ENCODE measurements around the gene PLA1A. TPM values are rescaled to one million over a fixed set of nuclear protein-coding genes. Genes with fewer than 3 reads are reported as not detected.

The PLA1A gene
- total and polyA plus RNA-seq, 2 donors, result 1.1 to 3.0 TPM

- Histone ChIP-seq H3K27me3 (ENCODE audit: control insufficient read depth in 2 of 2, insufficient read depth in 1 of 2, low read length in 1 of 2) (no peaks in the 10 kb centered on the region), H3K27ac (ENCODE audit: low read depth in 1 of 2, low read length in 1 of 2) (peak overlapping the region in 1 of 2 donors; percentile 55), H3K9me3 (ENCODE audit: control insufficient read depth in 2 of 2, insufficient read depth in 1 of 2, low read length in 1 of 2) (no peaks in the 10 kb centered on the region), H3K36me3 (ENCODE audit: control insufficient read depth in 2 of 2, insufficient read depth in 2 of 2, low read length in 1 of 2) (no peaks in the 10 kb centered on the region), H3K4me1 (ENCODE audit: control insufficient read depth in 2 of 2, insufficient read depth in 2 of 2, low read length in 2 of 2) (no peaks in the 10 kb centered on the region), H3K4me3 (ENCODE audit: low read length in 2 of 2) (no peak overlapping the region)
- DNase-seq (ENCODE audit: low read depth in 6 of 9, low spot score in 9 of 9), result no peak
- WGBS, result 96% methylated on average over 1 of the region's 1 CpG
These were observed 26.5 kb upstream of the PLA1A start for GRCh38 chr3:119571230-119571629.

GRCh38 chr3:119571688-119572087, 26.0 kb upstream of the PLA1A start:
- Histone ChIP-seq H3K9me3 (ENCODE audit: control insufficient read depth in 2 of 2, insufficient read depth in 1 of 2, low read length in 1 of 2) (no peaks in the 10 kb centered on the region), H3K4me1 (ENCODE audit: control insufficient read depth in 2 of 2, insufficient read depth in 2 of 2, low read length in 2 of 2) (no peaks in the 10 kb centered on the region), H3K4me3 (ENCODE audit: low read length in 2 of 2) (no peak overlapping the region), H3K36me3 (ENCODE audit: control insufficient read depth in 2 of 2, insufficient read depth in 2 of 2, low read length in 1 of 2) (no peaks in the 10 kb centered on the region), H3K27ac (ENCODE audit: low read depth in 1 of 2, low read length in 1 of 2) (no peak overlapping the region), H3K27me3 (ENCODE audit: control insufficient read depth in 2 of 2, insufficient read depth in 1 of 2, low read length in 1 of 2) (no peaks in the 10 kb centered on the region)
- 95% methylated on average over 5 of the region's 5 CpGs for WGBS
- no peak for DNase-seq (ENCODE audit: low read depth in 6 of 9, low spot score in 9 of 9)

GRCh38 chr3:119575507-119575906, 22.2 kb upstream of the PLA1A start:
- DNase-seq (ENCODE audit: low read depth in 6 of 9, low spot score in 9 of 9), result no peak
- Histone ChIP-seq H3K4me3 (ENCODE audit: low read length in 2 of 2) (no peak overlapping the region), H3K9me3 (ENCODE audit: control insufficient read depth in 2 of 2, insufficient read depth in 1 of 2, low read length in 1 of 2) (no peaks in the 10 kb centered on the region), H3K27me3 (ENCODE audit: control insufficient read depth in 2 of 2, insufficient read depth in 1 of 2, low read length in 1 of 2) (peaks cover 0 to 10% of the 10 kb centered on the region in 2 donors), H3K36me3 (ENCODE audit: control insufficient read depth in 2 of 2, insufficient read depth in 2 of 2, low read length in 1 of 2) (no peaks in the 10 kb centered on the region), H3K4me1 (ENCODE audit: control insufficient read depth in 2 of 2, insufficient read depth in 2 of 2, low read length in 2 of 2) (peaks cover 0 to 12% of the 10 kb centered on the region in 2 donors), H3K27ac (ENCODE audit: low read depth in 1 of 2, low read length in 1 of 2) (no peak overlapping the region)

GRCh38 chr3:119579366-119580066, 18.2 kb upstream of the PLA1A start, which contains the start of gene ADPRH:
ADPRH (plus strand) TSS chr3:119579492; CDS start chr3:119582170, 2,678 bp downstream.
- Histone ChIP-seq H3K36me3 (ENCODE audit: control insufficient read depth in 2 of 2, insufficient read depth in 2 of 2, low read length in 1 of 2) (no peaks in the 10 kb centered on the region), H3K27ac (ENCODE audit: low read depth in 1 of 2, low read length in 1 of 2) (peak within 1 kb of the TSS; percentile 64 to 82), H3K9me3 (ENCODE audit: control insufficient read depth in 2 of 2, insufficient read depth in 1 of 2, low read length in 1 of 2) (no peaks in the 10 kb centered on the region), H3K4me1 (ENCODE audit: control insufficient read depth in 2 of 2, insufficient read depth in 2 of 2, low read length in 2 of 2) (peaks cover 0 to 13% of the 10 kb centered on the region in 2 donors), H3K4me3 (ENCODE audit: low read length in 2 of 2) (peak within 1 kb of the TSS; percentile 44 to 64), H3K27me3 (ENCODE audit: control insufficient read depth in 2 of 2, insufficient read depth in 1 of 2, low read length in 1 of 2) (peaks cover 0 to 10% of the 10 kb centered on the region in 2 donors)
- 2% methylated on average over 68 of the region's 68 CpGs for WGBS
- peak in 7 of 9 donors; percentile 22 to 66 (median 31) for DNase-seq (ENCODE audit: low read depth in 6 of 9, low spot score in 9 of 9)

GRCh38 chr3:119580067-119580760, 17.5 kb upstream of the PLA1A start:
- 20% methylated on average over 16 of the region's 16 CpGs for WGBS
- DNase-seq (ENCODE audit: low read depth in 6 of 9, low spot score in 9 of 9), result peak in 4 of 9 donors; percentile 13 to 32 (median 25)
- H3K4me3 ChIP-seq (ENCODE audit: low read length in 2 of 2), result peak overlapping the region; percentile 44 to 64
- peak overlapping the region; percentile 64 to 82 for H3K27ac ChIP-seq (ENCODE audit: low read depth in 1 of 2, low read length in 1 of 2)
- peaks cover 0 to 13% of the 10 kb centered on the region in 2 donors for H3K4me1 ChIP-seq (ENCODE audit: control insufficient read depth in 2 of 2, insufficient read depth in 2 of 2, low read length in 2 of 2)
- no peaks in the 10 kb centered on the region for H3K36me3 ChIP-seq (ENCODE audit: control insufficient read depth in 2 of 2, insufficient read depth in 2 of 2, low read length in 1 of 2)
- H3K9me3 ChIP-seq (ENCODE audit: control insufficient read depth in 2 of 2, insufficient read depth in 1 of 2, low read length in 1 of 2), result no peaks in the 10 kb centered on the region
- H3K27me3 ChIP-seq (ENCODE audit: control insufficient read depth in 2 of 2, insufficient read depth in 1 of 2, low read length in 1 of 2), result peaks cover 0 to 10% of the 10 kb centered on the region in 2 donors

GRCh38 chr3:119582178-119582577, 15.5 kb upstream of the PLA1A start:
- Histone ChIP-seq H3K4me3 (ENCODE audit: low read length in 2 of 2) (no peak overlapping the region), H3K36me3 (ENCODE audit: control insufficient read depth in 2 of 2, insufficient read depth in 2 of 2, low read length in 1 of 2) (no peaks in the 10 kb centered on the region), H3K4me1 (ENCODE audit: control insufficient read depth in 2 of 2, insufficient read depth in 2 of 2, low read length in 2 of 2) (peaks cover 0 to 13% of the 10 kb centered on the region in 2 donors), H3K27ac (ENCODE audit: low read depth in 1 of 2, low read length in 1 of 2) (no peak overlapping the region), H3K9me3 (ENCODE audit: control insufficient read depth in 2 of 2, insufficient read depth in 1 of 2, low read length in 1 of 2) (no peaks in the 10 kb centered on the region), H3K27me3 (ENCODE audit: control insufficient read depth in 2 of 2, insufficient read depth in 1 of 2, low read length in 1 of 2) (peaks cover 0 to 10% of the 10 kb centered on the region in 2 donors)
- no peak for DNase-seq (ENCODE audit: low read depth in 6 of 9, low spot score in 9 of 9)
- 94% methylated on average over 6 of the region's 6 CpGs for whole genome bisulfite sequencing

GRCh38 chr3:119585208-119585607, 12.5 kb upstream of the PLA1A start:
- H3K27me3 ChIP-seq (ENCODE audit: control insufficient read depth in 2 of 2, insufficient read depth in 1 of 2, low read length in 1 of 2), result peaks cover 0 to 2% of the 10 kb centered on the region in 2 donors
- no peak overlapping the region for H3K27ac ChIP-seq (ENCODE audit: low read depth in 1 of 2, low read length in 1 of 2)
- no peak overlapping the region for H3K4me3 ChIP-seq (ENCODE audit: low read length in 2 of 2)
- H3K9me3 ChIP-seq (ENCODE audit: control insufficient read depth in 2 of 2, insufficient read depth in 1 of 2, low read length in 1 of 2), result no peaks in the 10 kb centered on the region
- no peak for DNase-seq (ENCODE audit: low read depth in 6 of 9, low spot score in 9 of 9)
- H3K36me3 ChIP-seq (ENCODE audit: control insufficient read depth in 2 of 2, insufficient read depth in 2 of 2, low read length in 1 of 2), result no peaks in the 10 kb centered on the region
- peaks cover 0 to 4% of the 10 kb centered on the region in 2 donors for H3K4me1 ChIP-seq (ENCODE audit: control insufficient read depth in 2 of 2, insufficient read depth in 2 of 2, low read length in 2 of 2)
- 98% methylated on average over 10 of the region's 10 CpGs for WGBS

- Histone ChIP-seq H3K27ac (ENCODE audit: low read depth in 1 of 2, low read length in 1 of 2) (no peak overlapping the region), H3K27me3 (ENCODE audit: control insufficient read depth in 2 of 2, insufficient read depth in 1 of 2, low read length in 1 of 2) (no peaks in the 10 kb centered on the region), H3K4me3 (ENCODE audit: low read length in 2 of 2) (no peak overlapping the region), H3K9me3 (ENCODE audit: control insufficient read depth in 2 of 2, insufficient read depth in 1 of 2, low read length in 1 of 2) (no peaks in the 10 kb centered on the region), H3K4me1 (ENCODE audit: control insufficient read depth in 2 of 2, insufficient read depth in 2 of 2, low read length in 2 of 2) (no peaks in the 10 kb centered on the region), H3K36me3 (ENCODE audit: control insufficient read depth in 2 of 2, insufficient read depth in 2 of 2, low read length in 1 of 2) (no peaks in the 10 kb centered on the region)
- no peak for DNase-seq (ENCODE audit: low read depth in 6 of 9, low spot score in 9 of 9)
- 99% methylated on average over 11 of the region's 11 CpGs for WGBS
These were observed 11.7 kb upstream of the PLA1A start for GRCh38 chr3:119585856-119586570.

GRCh38 chr3:119586733-119587172, 10.9 kb upstream of the PLA1A start:
- no peaks in the 10 kb centered on the region for H3K27me3 ChIP-seq (ENCODE audit: control insufficient read depth in 2 of 2, insufficient read depth in 1 of 2, low read length in 1 of 2)
- H3K4me3 ChIP-seq (ENCODE audit: low read length in 2 of 2), result no peak overlapping the region
- H3K9me3 ChIP-seq (ENCODE audit: control insufficient read depth in 2 of 2, insufficient read depth in 1 of 2, low read length in 1 of 2), result no peaks in the 10 kb centered on the region
- H3K4me1 ChIP-seq (ENCODE audit: control insufficient read depth in 2 of 2, insufficient read depth in 2 of 2, low read length in 2 of 2), result no peaks in the 10 kb centered on the region
- 90% methylated on average over 3 of the region's 3 CpGs for WGBS
- H3K27ac ChIP-seq (ENCODE audit: low read depth in 1 of 2, low read length in 1 of 2), result no peak overlapping the region
- DNase-seq (ENCODE audit: low read depth in 6 of 9, low spot score in 9 of 9), result no peak
- no peaks in the 10 kb centered on the region for H3K36me3 ChIP-seq (ENCODE audit: control insufficient read depth in 2 of 2, insufficient read depth in 2 of 2, low read length in 1 of 2)

Measured in thymus (tissue), 11 donors.